ENCODE data around the gene KLHL42. TPM values are rescaled to one million over a fixed set of nuclear protein-coding genes. Genes with fewer than 3 reads are reported as not detected.

The KLHL42 gene
- total RNA-seq, 2 experiments from 2014 or later: 12.6 to 14.7 TPM

DNA sequence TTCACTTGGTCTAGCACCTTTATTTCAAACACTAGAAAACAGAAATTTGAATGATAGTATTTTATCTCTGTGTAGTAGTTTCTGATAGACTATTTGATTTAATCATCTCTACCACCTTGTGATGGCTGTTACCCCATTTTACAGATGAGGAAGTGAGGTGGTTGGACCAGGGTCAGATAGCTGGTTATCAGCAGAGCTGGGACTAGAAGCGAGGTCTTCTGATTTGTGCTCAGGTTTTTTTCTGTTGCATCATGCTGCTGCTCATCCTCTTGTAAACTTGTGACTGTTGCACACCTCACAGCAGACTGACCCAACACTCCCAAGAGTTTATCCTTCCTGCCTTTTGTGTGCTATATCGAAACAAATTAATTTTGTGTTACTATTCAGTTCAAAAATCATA, 10.1 kb downstream of the KLHL42 start:
- Mint-ChIP-seq H3K36me3 (peaks cover 19% of the 10 kb centered on the region), H3K27ac (no peak overlapping the region), H3K9me3 (ENCODE audit: low read depth) (no peaks in the 10 kb centered on the region), H3K4me3 (no peak overlapping the region), H3K27me3 (no peaks in the 10 kb centered on the region), H3K4me1 (peaks cover 14% of the 10 kb centered on the region)
- DNase-seq (no peak), ATAC-seq (no peak)
- CTCF ChIA-PET: no interaction called here

DNA sequence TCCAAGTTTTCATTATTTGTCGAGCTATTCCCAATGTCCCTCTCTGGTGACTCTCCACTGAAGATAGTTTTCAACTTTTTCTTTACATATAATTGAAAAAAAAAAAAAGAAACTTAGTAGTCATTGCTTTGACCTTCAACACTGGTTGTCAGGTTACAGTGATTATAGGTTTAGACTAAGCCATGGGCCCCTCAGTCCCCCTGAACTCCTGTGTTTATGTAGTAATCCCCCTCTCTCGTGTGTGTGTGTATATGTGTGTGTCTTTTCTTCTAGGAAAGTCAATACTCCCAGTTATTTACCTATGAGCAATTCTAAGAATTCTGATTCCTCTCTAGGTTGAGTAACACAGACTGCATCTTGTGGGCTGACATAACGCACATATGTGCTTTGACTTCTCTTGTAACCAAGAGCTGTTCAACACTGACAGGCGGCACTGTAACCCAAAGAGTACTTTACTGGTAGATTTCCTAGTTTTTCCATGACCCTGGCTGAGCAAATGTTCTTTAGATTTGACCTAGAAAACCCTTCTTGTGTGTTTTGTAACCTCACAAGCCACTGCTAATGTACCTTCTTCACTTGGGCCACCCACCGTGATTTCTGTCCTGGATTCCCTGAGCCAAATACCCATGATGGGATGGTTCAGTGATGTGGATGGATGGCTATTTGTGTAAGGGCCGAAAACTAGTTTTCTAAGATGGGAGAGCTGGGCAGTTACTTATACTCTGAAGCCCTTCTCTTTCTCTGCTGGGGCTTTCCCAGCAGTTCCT, 15.0 kb downstream of the KLHL42 start:
- ATAC-seq (no peak), DNase-seq (no peak)
- Mint-ChIP-seq H3K36me3 (peaks cover 37% of the 10 kb centered on the region), H3K9me3 (ENCODE audit: low read depth) (no peaks in the 10 kb centered on the region), H3K4me3 (no peak overlapping the region), H3K27me3 (no peaks in the 10 kb centered on the region), H3K27ac (no peak overlapping the region), H3K4me1 (peaks cover 4% of the 10 kb centered on the region)
- CTCF ChIA-PET: interaction anchor here (0.9 to 1.1 kb wide), 2 partner anchors 17 to 19 kb away, joined by 3 read pairs; no protein-coding TSS in a partner anchor

DNA sequence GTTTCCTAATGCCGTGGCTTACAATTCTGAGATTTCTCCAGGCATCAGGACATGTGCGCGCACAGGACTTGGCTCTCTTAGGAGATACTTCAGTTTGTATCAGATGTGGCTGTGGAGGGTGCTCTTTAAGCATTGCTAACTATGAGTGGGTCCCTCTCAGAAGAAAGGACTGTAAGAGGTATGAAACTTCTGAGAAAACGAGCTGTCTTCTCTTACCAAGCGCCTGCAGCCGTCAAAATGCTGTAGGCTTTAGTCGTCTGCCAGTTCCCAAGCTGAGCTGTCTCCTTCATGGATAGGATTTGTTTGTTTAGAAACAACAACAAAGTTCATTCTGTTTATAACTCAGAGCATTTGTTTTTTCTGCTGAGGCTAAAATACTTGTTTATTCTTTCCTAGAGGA, 16.1 kb downstream of the KLHL42 start:
- no peak for ATAC-seq
- Mint-ChIP-seq H3K4me3 (no peak overlapping the region), H3K27me3 (no peaks in the 10 kb centered on the region), H3K36me3 (peaks cover 36% of the 10 kb centered on the region), H3K27ac (no peak overlapping the region), H3K9me3 (ENCODE audit: low read depth) (no peaks in the 10 kb centered on the region), H3K4me1 (peaks cover 6% of the 10 kb centered on the region)
- DNase-seq: no peak
- CTCF ChIA-PET: interaction anchor here (0.9 to 1.1 kb wide), 2 partner anchors 16 to 20 kb away, joined by 3 read pairs; no protein-coding TSS in a partner anchor

DNA sequence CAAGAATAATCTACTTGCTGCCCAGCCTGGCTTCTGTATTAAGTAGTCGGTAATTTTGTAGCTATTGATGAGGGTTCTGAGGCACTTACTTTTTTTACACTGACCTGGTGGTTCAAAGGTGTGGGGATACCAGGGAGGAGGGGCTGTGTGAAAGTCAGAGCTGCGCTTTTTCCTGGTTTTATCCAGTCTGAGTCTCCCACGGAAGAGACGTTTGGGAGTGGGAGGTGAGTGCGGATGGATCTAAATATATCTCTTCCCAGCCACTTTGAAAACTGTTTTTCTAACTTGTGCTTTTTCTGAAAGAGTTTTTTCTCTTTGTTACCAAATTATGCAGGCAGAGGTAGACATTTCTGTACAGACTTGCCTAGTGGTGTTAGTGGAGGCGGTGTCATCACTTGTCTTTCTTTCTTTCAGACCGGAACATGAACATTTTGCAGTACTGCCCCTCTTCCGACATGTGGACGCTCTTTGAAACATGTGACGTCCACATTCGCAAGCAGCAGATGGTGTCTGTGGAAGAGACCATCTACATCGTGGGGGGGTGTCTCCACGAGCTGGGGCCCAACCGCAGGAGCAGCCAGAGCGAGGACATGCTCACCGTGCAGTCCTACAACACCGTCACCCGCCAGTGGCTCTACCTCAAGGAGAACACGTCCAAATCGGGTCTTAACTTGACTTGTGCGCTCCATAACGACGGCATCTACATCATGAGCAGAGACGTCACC, 17.4 kb downstream of the KLHL42 start:
- Mint-ChIP-seq H3K36me3 (peaks cover 27% of the 10 kb centered on the region), H3K9me3 (ENCODE audit: low read depth) (no peaks in the 10 kb centered on the region), H3K4me3 (no peak overlapping the region), H3K27me3 (no peaks in the 10 kb centered on the region), H3K4me1 (peaks cover 10% of the 10 kb centered on the region), H3K27ac (no peak overlapping the region)
- CTCF ChIA-PET: interaction anchor here (0.9 to 2.3 kb wide), 2 partner anchors 10 to 25 kb away, joined by 5 to 7 read pairs; no protein-coding TSS in a partner anchor
- ATAC-seq (no peak), DNase-seq (no peak)

DNA sequence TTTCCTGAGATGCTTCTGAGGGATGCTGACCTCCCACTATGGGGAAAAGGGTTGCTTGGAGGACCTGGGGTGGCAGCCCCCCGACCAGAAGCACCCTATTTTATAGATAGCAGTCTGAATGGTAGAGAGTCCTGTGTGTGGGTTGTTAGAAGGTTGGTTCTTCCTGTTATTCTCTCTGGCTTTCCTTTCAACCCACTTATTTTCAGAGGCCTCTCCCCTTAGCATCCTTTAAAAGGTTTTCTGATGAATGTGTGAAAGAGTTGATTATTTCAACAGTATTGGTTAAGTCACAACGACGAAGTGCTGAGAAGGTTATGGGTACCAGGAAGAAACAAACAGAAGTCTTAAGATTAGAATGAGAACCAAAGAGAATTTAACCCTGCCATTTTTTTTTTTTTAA, 20.8 kb downstream of the KLHL42 start:
- Mint-ChIP-seq H3K27ac (no peak overlapping the region), H3K36me3 (peaks cover 19% of the 10 kb centered on the region), H3K9me3 (ENCODE audit: low read depth) (no peaks in the 10 kb centered on the region), H3K27me3 (peaks cover 10% of the 10 kb centered on the region), H3K4me1 (peaks cover 6% of the 10 kb centered on the region), H3K4me3 (no peak overlapping the region)
- DNase-seq (no peak), ATAC-seq (no peak)
- CTCF ChIA-PET: no interaction called here

DNA sequence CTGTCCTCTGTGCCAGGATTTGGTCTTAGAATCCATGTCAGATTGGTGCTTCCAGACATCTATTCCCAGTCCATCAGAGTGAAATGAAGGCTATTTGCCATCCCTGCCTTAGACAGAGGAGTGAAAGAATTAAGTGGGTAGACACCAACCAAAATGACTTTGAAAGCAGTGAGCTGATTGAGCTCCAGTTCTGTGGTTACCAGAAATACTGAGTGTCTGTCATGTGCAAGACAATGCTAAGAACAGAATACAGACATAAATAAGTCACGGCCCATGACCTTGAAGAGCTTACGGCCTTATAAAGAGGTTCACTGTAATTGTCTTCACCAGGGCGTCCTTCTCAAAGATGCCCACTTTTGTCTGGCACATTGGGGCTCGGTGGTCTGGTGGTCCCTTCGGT, 21.6 kb downstream of the KLHL42 start:
- ATAC-seq (no peak), DNase-seq (no peak)
- Mint-ChIP-seq H3K27me3 (peaks cover 15% of the 10 kb centered on the region), H3K4me1 (peaks cover 12% of the 10 kb centered on the region), H3K27ac (no peak overlapping the region), H3K4me3 (no peak overlapping the region), H3K9me3 (ENCODE audit: low read depth) (no peaks in the 10 kb centered on the region), H3K36me3 (peaks cover 19% of the 10 kb centered on the region)
- CTCF ChIA-PET: no interaction called here

DNA sequence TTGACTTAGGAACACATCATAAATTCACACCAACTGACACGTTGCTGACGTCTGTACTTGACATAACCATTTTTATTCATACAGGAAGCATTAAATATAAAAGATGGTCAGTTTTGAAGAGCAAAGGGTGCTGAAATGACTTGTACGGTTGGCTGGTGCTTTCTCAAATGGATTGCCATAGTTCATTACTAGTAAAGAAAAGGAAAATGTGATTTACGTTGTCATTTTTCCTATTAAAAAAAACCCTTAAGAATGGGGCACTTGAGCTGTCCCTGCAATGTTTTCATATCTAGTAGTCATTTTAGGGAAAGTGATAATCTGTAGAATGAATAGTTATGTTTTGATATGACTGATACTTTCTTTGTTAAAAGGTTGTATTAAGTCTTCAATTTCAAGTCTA, 22.5 kb downstream of the KLHL42 start:
- Mint-ChIP-seq H3K36me3 (peaks cover 13% of the 10 kb centered on the region), H3K27ac (no peak overlapping the region)
- no peak for DNase-seq

DNA sequence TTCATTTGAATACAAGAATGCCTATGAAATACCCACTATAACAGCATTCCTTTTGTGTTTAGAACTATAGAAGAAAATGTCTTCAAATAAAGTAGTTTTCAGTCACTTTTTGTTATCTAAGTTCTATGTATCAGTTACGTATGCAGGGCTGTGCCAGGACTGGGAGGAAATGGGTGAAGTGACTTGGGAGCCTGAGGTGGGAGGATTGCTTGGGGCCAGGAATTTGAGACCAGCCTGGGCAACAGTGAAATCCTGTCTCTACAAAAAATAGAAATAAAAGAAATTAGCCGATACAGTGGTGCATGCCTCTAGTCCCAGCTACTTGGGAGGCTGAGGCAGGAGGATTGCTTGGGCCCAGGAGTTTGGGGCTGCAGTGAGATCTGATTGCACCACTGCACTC, 22.9 kb downstream of the KLHL42 start:
- Mint-ChIP-seq H3K27ac (no peak overlapping the region), H3K4me3 (no peak overlapping the region), H3K9me3 (ENCODE audit: low read depth) (no peaks in the 10 kb centered on the region), H3K4me1 (peaks cover 22% of the 10 kb centered on the region), H3K36me3 (peaks cover 9% of the 10 kb centered on the region), H3K27me3 (peaks cover 23% of the 10 kb centered on the region)
- ATAC-seq (no peak), DNase-seq (no peak)
- CTCF ChIA-PET: no interaction called here

More for the DNA sequence above, 22.5 kb downstream of the KLHL42 start:
- Mint-ChIP-seq H3K27me3 (peaks cover 19% of the 10 kb centered on the region), H3K4me1 (peaks cover 19% of the 10 kb centered on the region), H3K4me3 (no peak overlapping the region), H3K9me3 (ENCODE audit: low read depth) (no peaks in the 10 kb centered on the region)
- CTCF ChIA-PET: no interaction called here
- no peak for ATAC-seq

DNA sequence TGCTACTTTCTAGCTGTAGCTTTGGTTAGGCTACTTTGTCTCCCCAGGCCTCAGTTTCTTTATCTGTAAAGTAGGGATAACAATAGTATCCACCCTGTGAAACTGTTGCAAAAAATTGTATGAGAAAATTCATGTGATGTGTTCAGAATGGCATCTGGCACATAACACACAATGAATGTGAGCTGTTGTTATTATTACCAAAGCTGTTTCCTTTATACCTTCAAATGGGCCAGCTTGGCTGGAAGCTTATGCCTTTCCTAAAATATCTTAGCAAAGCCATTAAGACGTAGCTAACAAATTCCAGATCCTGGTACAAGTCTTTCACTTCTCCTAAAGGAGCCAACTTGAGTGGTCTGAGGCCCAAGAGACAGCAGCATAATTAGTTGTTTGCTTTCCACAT, 25.2 kb downstream of the KLHL42 start:
- no peaks in the 10 kb centered on the region for H3K36me3 Mint-ChIP-seq

DNA sequence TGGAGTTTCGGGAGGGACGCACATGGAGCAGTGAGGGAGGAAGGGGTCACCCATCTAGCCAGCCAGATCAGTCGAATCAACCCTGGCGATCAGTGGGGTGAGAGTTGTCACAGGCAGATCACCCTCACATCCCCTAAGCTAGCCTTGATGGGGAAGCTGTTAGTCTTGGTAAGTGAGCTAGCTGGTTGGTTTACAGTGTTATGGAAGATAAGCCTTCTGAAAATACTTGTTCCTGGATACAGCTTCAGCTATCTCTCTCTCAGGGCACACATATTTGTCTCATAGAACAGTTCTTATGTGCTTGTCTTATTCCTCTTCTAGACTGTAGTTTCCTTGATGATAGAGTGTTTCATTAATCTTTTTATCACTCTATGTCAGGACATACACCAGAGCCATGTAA, 26.2 kb downstream of the KLHL42 start:
- CTCF ChIA-PET: interaction anchor here (2.5 kb wide), 1 partner anchor 15 kb away, joined by 16 read pairs; no protein-coding TSS in a partner anchor
- ATAC-seq: no peak
- no peak overlapping the region for H3K27ac Mint-ChIP-seq
- no peak overlapping the region for H3K4me3 Mint-ChIP-seq
- H3K9me3 Mint-ChIP-seq (ENCODE audit: low read depth): no peaks in the 10 kb centered on the region
- H3K27me3 Mint-ChIP-seq: peaks cover 45% of the 10 kb centered on the region
- no peak for DNase-seq
- no peaks in the 10 kb centered on the region for H3K36me3 Mint-ChIP-seq
- H3K4me1 Mint-ChIP-seq: peaks cover 19% of the 10 kb centered on the region

More for the DNA sequence above, 25.2 kb downstream of the KLHL42 start:
- Mint-ChIP-seq H3K27ac (no peak overlapping the region), H3K27me3 (peaks cover 37% of the 10 kb centered on the region), H3K9me3 (ENCODE audit: low read depth) (no peaks in the 10 kb centered on the region), H3K4me3 (no peak overlapping the region), H3K4me1 (peaks cover 22% of the 10 kb centered on the region)
- ATAC-seq (no peak), DNase-seq (no peak)
- CTCF ChIA-PET: interaction anchor here (2.5 kb wide), 1 partner anchor 16 kb away, joined by 16 read pairs; no protein-coding TSS in a partner anchor

DNA sequence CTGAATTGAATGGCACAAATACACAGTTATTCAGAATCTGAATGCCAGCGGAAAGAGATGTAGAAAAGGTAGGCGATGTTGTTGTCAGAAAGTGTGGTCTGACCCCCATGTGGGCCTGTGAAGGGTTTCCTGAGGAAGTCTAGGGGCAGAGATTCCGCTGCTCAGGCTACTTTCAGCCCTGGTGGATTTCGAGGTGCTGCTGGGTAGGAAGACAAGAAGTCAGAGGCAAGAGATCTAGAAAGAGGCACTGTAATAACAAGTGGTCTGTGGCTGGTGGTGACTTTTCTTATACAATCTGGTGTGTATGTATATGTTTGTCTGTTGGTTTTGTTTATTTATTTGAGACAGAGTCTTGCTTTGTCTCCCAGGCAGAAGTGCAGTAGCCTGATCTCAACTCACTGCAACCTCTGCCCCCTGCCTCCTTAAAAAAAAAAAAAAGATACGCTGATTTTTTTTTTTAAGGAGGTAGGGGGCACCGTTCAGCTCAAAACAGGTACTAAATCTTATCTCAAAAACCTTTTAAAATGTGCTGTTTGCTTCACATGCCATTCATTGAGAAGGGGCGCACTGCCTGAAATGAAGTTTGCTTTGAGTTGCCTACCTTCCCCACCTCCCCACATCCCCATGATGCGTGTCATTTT, 27.1 kb downstream of the KLHL42 start:
- Mint-ChIP-seq H3K36me3 (no peaks in the 10 kb centered on the region), H3K9me3 (ENCODE audit: low read depth) (no peaks in the 10 kb centered on the region), H3K4me3 (no peak overlapping the region), H3K27ac (peak overlapping the region; percentile 53), H3K4me1 (peaks cover 18% of the 10 kb centered on the region), H3K27me3 (peaks cover 50% of the 10 kb centered on the region)
- CTCF ChIA-PET: no interaction called here
- ATAC-seq (peak; percentile 68), DNase-seq (peak; percentile 50)

DNA sequence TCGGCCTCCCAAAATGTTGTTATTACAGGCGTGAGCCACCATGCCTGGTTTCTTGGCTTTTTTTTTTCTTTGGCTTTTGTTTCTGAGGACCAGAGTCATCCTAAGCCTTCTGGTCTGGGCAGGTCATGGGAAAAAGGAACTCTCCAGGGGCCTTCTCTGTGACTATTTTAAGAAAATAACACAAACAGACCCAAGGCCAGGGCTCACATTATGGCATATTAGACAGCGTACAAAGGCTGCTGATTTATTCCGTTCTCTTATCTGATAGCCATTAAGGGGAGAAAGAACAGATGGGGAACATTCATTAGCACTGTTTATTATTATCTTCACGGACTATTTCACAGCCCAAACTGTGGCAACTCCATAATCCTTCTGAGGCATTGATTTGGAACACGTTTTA, 28.8 kb downstream of the KLHL42 start:
- ATAC-seq: no peak
- Mint-ChIP-seq H3K9me3 (ENCODE audit: low read depth) (no peaks in the 10 kb centered on the region), H3K4me1 (peaks cover 16% of the 10 kb centered on the region), H3K4me3 (no peak overlapping the region), H3K27ac (no peak overlapping the region), H3K27me3 (peaks cover 57% of the 10 kb centered on the region), H3K36me3 (no peaks in the 10 kb centered on the region)
- no peak for DNase-seq
- CTCF ChIA-PET: no interaction called here

DNA sequence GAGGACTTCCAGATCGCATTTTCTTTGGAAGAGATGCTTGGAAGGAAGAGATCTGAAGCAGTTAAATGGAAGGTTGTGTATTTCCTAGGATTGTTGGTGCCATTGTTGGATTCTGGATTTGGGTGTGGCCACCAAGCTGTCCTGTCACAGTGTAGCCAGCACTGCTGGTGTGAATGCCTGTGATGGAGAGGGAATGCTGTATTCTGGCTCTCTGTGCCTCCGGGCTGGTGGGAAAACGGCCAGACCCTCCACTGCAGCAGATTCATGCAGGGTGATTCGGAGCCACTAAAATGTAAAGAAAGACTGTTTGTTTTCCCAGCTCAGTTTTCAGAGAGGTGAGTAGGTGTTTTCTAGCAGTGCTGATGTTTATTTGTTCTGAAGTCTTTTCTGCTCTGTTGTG, 30.7 kb downstream of the KLHL42 start:
- CTCF ChIA-PET: interaction anchor here (1.3 kb wide), 1 partner anchor 11 kb away, joined by 3 read pairs; no protein-coding TSS in a partner anchor
- no peaks in the 10 kb centered on the region for H3K36me3 Mint-ChIP-seq
- ATAC-seq (no peak), DNase-seq (no peak)
- peaks cover 19% of the 10 kb centered on the region for H3K4me1 Mint-ChIP-seq
- H3K9me3 Mint-ChIP-seq (ENCODE audit: low read depth): no peaks in the 10 kb centered on the region
- no peak overlapping the region for H3K27ac Mint-ChIP-seq
- no peak overlapping the region for H3K4me3 Mint-ChIP-seq
- H3K27me3 Mint-ChIP-seq: peaks cover 65% of the 10 kb centered on the region
